Naive thymus-derived CD4-positive, alpha-beta T cell (primary cell): Measurements from ENCODE around the gene RTP5. TPM values are rescaled to one million over a fixed set of nuclear protein-coding genes. Genes with fewer than 3 reads are reported as not detected.
A peak's percentile ranks its signal among the peaks of the same experiment; 100 is the strongest.

Experiments
- ATAC-seq: fragments of 150-1000 bp; cut with Tn5 transposase; 2 replicates; pipeline ENCODE4 v1.10.0; 2021; ENCODE audit warnings: mild to moderate bottlenecking, moderate library complexity
- CTCF ChIA-PET: fragments of 350-600 bp; sonication (Branson Sonifier 250); formaldehyde crosslinking; loops from one replicate; lab custom pipeline; 2021; ENCODE audit warnings: antibody characterized with exemption; lab: Charles Lee
- POLR2A ChIA-PET: fragments of 350-600 bp; sonication (Branson Sonifier 250); formaldehyde crosslinking; loops from one replicate; lab custom pipeline; 2021; ENCODE audit warnings: antibody characterized with exemption, inconsistent platforms; lab: Charles Lee
- DNase-seq, 9 donors: peaks; one replicate each; pipeline versions ENCODE4 v3.0.0 to v3.0.0-alpha.2; 2020 to 2022; ENCODE audit warnings: mixed read lengths in 1 of 9
- H3K27ac ChIP-seq: one replicate; pipeline ENCODE4 v1.7.0; 2013; ENCODE audit warnings: mild to moderate bottlenecking, low read depth, low read length, moderate library complexity
- H3K27me3 ChIP-seq, 2 donors: one replicate each; pipeline ENCODE4 v1.7.0; 2013; ENCODE audit warnings: low read length in 2 of 2, mild to moderate bottlenecking in 2 of 2, moderate library complexity in 2 of 2; ENCODE audit not compliant: control insufficient read depth in 2 of 2, insufficient read depth in 2 of 2
- H3K36me3 ChIP-seq, 3 experiments: 1 replicate in 2 of 3; 2 replicates in 1 of 3; pipeline ENCODE4 v1.7.0; 2013; ENCODE audit warnings: low read length in 3 of 3, mild to moderate bottlenecking in 3 of 3, moderate library complexity in 1 of 3; ENCODE audit not compliant: insufficient read depth in 3 of 3, control insufficient read depth in 2 of 3
- H3K4me1 ChIP-seq, 2 donors: one replicate each; pipeline ENCODE4 v1.7.0; 2013; ENCODE audit warnings: low read length in 2 of 2, mild to moderate bottlenecking in 2 of 2, moderate library complexity in 1 of 2; ENCODE audit not compliant: control insufficient read depth in 2 of 2, insufficient read depth in 2 of 2
- H3K4me3 ChIP-seq: 2 replicates; pipeline ENCODE4 v1.7.0; 2013; ENCODE audit warnings: mild to moderate bottlenecking, low read length
- H3K9me3 ChIP-seq, 3 experiments: 1 replicate in 2 of 3; 2 replicates in 1 of 3; pipeline ENCODE4 v1.7.0; 2013; ENCODE audit warnings: low read length in 3 of 3; ENCODE audit not compliant: control insufficient read depth in 2 of 3
- H3K27ac Mint-ChIP-seq, 9 donors: one replicate each; pipeline ENCODE4 v1.8.0; 2020 to 2022; ENCODE audit warnings: mixed read lengths in 9 of 9, mild to moderate bottlenecking in 8 of 9, moderate library complexity in 5 of 9, inconsistent platforms in 2 of 9
- H3K27me3 Mint-ChIP-seq, 5 donors: one replicate each; pipeline ENCODE4 v1.8.0; 2021 to 2022; ENCODE audit warnings: mixed read lengths in 5 of 5, mild to moderate bottlenecking in 1 of 5
- H3K36me3 Mint-ChIP-seq, 5 donors: one replicate each; pipeline ENCODE4 v1.8.0; 2020 to 2022; ENCODE audit warnings: mixed read lengths in 5 of 5, mild to moderate bottlenecking in 3 of 5, inconsistent platforms in 1 of 5
- H3K4me1 Mint-ChIP-seq, 7 donors: one replicate each; pipeline ENCODE4 v1.8.0; 2020 to 2022; ENCODE audit warnings: mixed read lengths in 7 of 7, mild to moderate bottlenecking in 3 of 7, inconsistent platforms in 1 of 7
- H3K4me3 Mint-ChIP-seq, 10 donors: one replicate each; pipeline ENCODE4 v1.8.0; 2020 to 2022; ENCODE audit warnings: mild to moderate bottlenecking in 10 of 10, mixed read lengths in 10 of 10, moderate library complexity in 6 of 10, inconsistent platforms in 2 of 10
- H3K9me3 Mint-ChIP-seq, 11 donors: one replicate each; pipeline ENCODE4 v1.8.0; 2020 to 2022; ENCODE audit warnings: mixed read lengths in 11 of 11, mild to moderate bottlenecking in 4 of 11, inconsistent platforms in 1 of 11, moderate library complexity in 1 of 11
- intact Hi-C, 2 donors: fragments of 100-400 bp; cut with micrococcal nuclease; formaldehyde crosslinking; loops; one replicate each; pipeline ENCODE4 v1.15.1; 2023
- polyA plus RNA-seq, 2 donors: library from polyadenylated mRNA; unstranded; fragments of 300-500 nt; fragmentation: Illumina TruSeq; gene quantifications; one replicate each; pipeline ENCODE4 v1.2.3, GENCODE V29; 2021
- total RNA-seq, 6 experiments: library from RNA in 5 of 6; stranded (reverse) in 5 of 6; gene quantifications; 1 replicate in 5 of 6; 2 replicates in 1 of 6; pipeline ENCODE4 v1.2.3 and lab custom pipeline; 2021 to 2026

Gene RTP5
- total and polyA plus RNA-seq, 7 experiments from 2014 or later: 0.54 TPM; not detected in 6

DNA sequence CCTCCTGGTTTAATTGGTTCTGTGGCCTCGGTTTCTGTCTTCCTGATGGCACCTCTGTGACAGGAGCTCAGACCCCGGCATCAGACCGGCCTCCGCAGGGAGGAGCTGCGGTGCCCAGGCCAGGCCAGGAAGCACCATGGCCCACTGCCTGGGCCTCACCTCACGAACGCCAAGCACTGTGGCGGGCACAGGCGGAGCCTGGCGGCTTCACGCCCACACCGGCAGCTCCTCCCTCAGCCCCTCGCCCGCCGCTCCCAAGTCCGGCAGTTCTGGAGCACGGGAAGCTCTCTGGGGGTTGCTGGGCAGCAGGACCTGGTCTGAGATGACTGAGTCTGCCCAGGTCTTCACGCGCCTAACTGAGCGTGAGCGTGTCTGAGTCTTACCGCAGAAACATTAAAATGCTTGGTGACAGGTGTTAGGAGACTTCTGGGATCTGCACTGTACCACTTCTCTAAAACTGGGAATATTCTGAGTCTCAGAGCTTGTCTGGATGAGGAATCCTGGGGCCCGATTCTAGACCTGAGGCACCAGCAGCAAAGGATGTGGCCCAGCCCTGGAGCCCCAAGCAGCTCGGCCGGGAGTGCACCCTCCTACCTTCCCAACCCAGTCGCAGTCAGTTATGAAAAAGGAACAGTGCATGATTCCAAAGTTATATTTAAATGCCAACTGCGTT is 21.9 kb downstream of the RTP5 start:
- peaks cover 0 to 20% (median 0%) of the 10 kb centered on the region in 3 experiments for H3K36me3 ChIP-seq
- CTCF ChIA-PET: no interaction called here
- DNase-seq: no peak
- peaks cover 4 to 5% of the 10 kb centered on the region in 2 donors for H3K4me1 ChIP-seq
- no peak overlapping the region for H3K4me3 ChIP-seq
- H3K27me3 ChIP-seq: no peaks in the 10 kb centered on the region
- no peak for ATAC-seq
- H3K27ac Mint-ChIP-seq: no peak overlapping the region
- H3K9me3 Mint-ChIP-seq: peaks cover 0 to 2% (median 0%) of the 10 kb centered on the region in 11 donors
- peaks cover 6 to 47% (median 29%) of the 10 kb centered on the region in 7 donors for H3K4me1 Mint-ChIP-seq
- no peaks in the 10 kb centered on the region for H3K27me3 Mint-ChIP-seq
- H3K9me3 ChIP-seq: peaks cover 0 to 3% (median 0%) of the 10 kb centered on the region in 3 experiments
- H3K27ac ChIP-seq: no peak overlapping the region
- H3K36me3 Mint-ChIP-seq: peaks cover 0 to 25% (median 14%) of the 10 kb centered on the region in 5 donors
- intact Hi-C loops: no loop called here
- POLR2A ChIA-PET: no interaction called here
- no peak overlapping the region for H3K4me3 Mint-ChIP-seq

DNA sequence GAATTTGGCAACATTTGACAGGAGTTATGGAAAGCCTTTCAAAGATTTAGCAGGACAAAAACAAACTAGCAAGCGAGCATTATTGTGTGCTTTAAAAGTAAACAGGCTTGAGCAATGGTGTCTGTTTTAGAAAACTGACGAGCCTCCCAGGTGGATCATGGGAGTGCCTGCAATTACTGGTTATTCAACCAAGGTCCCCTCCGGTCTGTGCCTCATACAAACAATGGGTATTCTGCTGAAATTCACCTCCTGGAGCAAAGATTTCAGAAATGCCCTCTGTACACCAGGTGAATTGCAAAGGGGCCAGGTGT is 22.4 kb downstream of the RTP5 start:
- H3K27ac ChIP-seq: no peak overlapping the region
- H3K4me3 ChIP-seq: no peak overlapping the region
- no peaks in the 10 kb centered on the region for H3K27me3 Mint-ChIP-seq
- intact Hi-C loops: no loop called here
- H3K4me1 ChIP-seq: peaks cover 4 to 5% of the 10 kb centered on the region in 2 donors
- H3K36me3 ChIP-seq: peaks cover 0 to 17% (median 0%) of the 10 kb centered on the region in 3 experiments
- peaks cover 0 to 2% (median 0%) of the 10 kb centered on the region in 11 donors for H3K9me3 Mint-ChIP-seq
- H3K27me3 ChIP-seq: no peaks in the 10 kb centered on the region
- DNase-seq: no peak
- POLR2A ChIA-PET: no interaction called here
- no peak overlapping the region for H3K27ac Mint-ChIP-seq
- H3K9me3 ChIP-seq: peaks cover 0 to 3% (median 0%) of the 10 kb centered on the region in 3 experiments
- no peak for ATAC-seq
- CTCF ChIA-PET: no interaction called here
- peaks cover 0 to 20% (median 13%) of the 10 kb centered on the region in 5 donors for H3K36me3 Mint-ChIP-seq
- no peak overlapping the region for H3K4me3 Mint-ChIP-seq
- peaks cover 6 to 42% (median 24%) of the 10 kb centered on the region in 7 donors for H3K4me1 Mint-ChIP-seq

DNA sequence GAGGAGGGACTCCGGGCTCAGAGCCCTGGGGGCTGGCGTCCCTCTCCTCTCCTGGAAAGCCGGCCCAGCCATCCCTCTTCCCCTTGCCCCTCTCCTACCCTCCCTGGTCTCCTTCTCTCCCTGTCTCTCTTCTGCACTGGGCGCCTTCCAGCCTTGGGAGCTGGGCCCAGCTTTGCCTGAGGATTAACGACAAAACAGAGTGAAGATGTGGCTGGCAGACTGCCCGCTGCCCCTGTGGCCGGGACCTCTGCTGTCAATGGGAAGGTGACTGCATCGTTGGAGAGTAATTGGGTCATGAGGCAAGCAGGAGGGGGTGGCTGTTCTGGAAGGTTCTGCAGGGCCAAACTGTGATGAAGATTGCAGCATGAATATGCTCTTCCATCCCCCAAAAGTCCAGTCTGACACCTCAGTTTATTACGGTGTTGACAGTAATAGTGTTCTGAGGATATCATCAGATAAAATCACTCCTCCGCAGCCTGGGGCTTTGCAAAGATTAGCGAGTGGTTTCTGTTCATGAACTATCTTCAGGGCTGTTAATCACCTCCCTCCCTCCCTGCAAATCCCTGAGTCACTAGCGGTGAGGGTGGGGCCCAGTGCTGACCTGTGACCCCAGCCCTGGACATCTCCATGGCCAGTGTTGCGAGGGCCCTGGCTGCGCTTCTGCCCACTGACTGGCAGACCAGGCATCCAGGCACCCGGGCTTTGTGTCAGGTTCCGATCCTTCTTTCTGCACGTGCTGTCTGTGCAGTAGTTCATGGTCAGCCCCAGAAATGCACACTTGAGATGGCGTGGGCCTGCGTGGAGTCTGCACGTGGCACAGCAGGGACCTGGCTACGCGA is 23.0 kb downstream of the RTP5 start:
- ChIA-PET CTCF (no interaction called here), POLR2A (no interaction called here)
- peaks cover 0 to 2% (median 0%) of the 10 kb centered on the region in 11 donors for H3K9me3 Mint-ChIP-seq
- Histone ChIP-seq H3K36me3 (peaks cover 0 to 16% (median 0%) of the 10 kb centered on the region in 3 experiments), H3K4me3 (no peak overlapping the region), H3K27ac (no peak overlapping the region), H3K4me1 (peaks cover 4 to 5% of the 10 kb centered on the region in 2 donors), H3K9me3 (no peaks in the 10 kb centered on the region), H3K27me3 (no peaks in the 10 kb centered on the region)
- intact Hi-C loops: no loop called here
- no peak overlapping the region for H3K4me3 Mint-ChIP-seq
- H3K27me3 Mint-ChIP-seq: no peaks in the 10 kb centered on the region
- H3K4me1 Mint-ChIP-seq: peaks cover 6 to 41% (median 25%) of the 10 kb centered on the region in 7 donors
- H3K36me3 Mint-ChIP-seq: peaks cover 0 to 17% (median 9%) of the 10 kb centered on the region in 5 donors
- ATAC-seq (no peak), DNase-seq (no peak)
- H3K27ac Mint-ChIP-seq: peak overlapping the region in 1 of 9 donors; percentile 24

DNA sequence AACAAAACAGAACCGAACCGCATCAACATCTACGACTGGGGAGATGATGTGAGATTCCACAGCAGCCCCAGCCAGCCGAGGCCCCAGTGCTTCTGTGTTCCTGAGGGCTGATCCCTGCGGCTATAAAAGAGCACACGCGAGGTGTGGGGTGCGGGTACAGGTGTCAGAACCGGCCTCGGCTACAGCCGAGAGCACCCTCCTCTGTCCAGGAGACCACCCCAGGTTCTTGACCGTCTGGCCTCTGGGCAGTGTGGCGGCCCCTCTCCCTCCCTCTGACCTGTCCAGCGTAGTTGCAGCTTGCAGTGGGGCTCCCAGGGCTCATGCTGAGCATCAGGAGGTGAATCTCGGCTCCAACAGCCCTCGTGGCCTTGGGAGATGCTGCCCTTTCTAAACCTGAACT is 23.7 kb downstream of the RTP5 start:
- ChIA-PET POLR2A (no interaction called here), CTCF (no interaction called here)
- intact Hi-C loops: no loop called here

DNA sequence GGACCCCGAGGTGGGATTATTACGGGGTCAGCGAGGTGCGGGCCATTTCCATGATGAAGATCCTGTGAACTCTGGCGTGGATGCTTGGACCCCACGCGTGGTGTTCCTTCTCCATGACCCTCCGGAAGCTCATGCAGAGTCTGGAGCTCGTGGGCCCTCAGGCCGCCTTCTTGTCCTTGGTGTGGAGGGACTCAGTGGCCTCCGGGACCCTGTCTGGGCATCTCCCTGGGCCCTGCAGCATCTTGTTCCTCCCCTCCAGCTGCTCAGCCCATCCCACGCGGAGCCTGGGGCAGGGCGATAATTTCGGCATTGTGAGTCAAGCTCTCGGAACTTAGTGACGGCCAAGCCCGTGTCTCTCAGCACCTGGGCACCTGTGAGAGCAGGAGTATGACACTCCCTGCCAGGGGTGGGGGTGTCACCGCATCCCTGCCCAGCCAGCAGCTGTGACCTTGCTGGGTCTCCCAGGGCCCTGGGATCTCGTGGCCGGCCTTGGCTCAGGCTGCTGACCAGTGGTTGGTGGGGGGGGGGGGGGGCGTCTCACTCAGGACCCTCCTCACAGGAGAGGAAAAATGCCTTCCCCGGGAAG is 24.6 kb downstream of the RTP5 start:
- POLR2A ChIA-PET: no interaction called here
- peaks cover 3 to 31% (median 15%) of the 10 kb centered on the region in 7 donors for H3K4me1 Mint-ChIP-seq
- H3K27ac Mint-ChIP-seq: peak overlapping the region in 2 of 9 donors; percentile 12 to 14
- Histone ChIP-seq H3K36me3 (peaks cover 0 to 19% (median 0%) of the 10 kb centered on the region in 3 experiments), H3K4me1 (no peaks in the 10 kb centered on the region), H3K4me3 (no peak overlapping the region), H3K27ac (no peak overlapping the region), H3K9me3 (no peaks in the 10 kb centered on the region), H3K27me3 (no peaks in the 10 kb centered on the region)
- intact Hi-C loops: no loop called here
- H3K27me3 Mint-ChIP-seq: no peaks in the 10 kb centered on the region
- H3K4me3 Mint-ChIP-seq: no peak overlapping the region
- no peak for DNase-seq
- CTCF ChIA-PET: no interaction called here
- H3K9me3 Mint-ChIP-seq: peaks cover 0 to 2% (median 0%) of the 10 kb centered on the region in 11 donors
- peaks cover 0 to 13% (median 4%) of the 10 kb centered on the region in 5 donors for H3K36me3 Mint-ChIP-seq
- no peak for ATAC-seq

More for the DNA sequence above, 23.7 kb downstream of the RTP5 start:
- H3K27ac Mint-ChIP-seq: peak overlapping the region in 1 of 9 donors; percentile 12
- H3K36me3 ChIP-seq: peaks cover 0 to 16% (median 0%) of the 10 kb centered on the region in 3 experiments
- H3K4me1 Mint-ChIP-seq: peaks cover 3 to 36% (median 20%) of the 10 kb centered on the region in 7 donors
- H3K4me3 Mint-ChIP-seq: no peak overlapping the region
- H3K27me3 Mint-ChIP-seq: no peaks in the 10 kb centered on the region
- H3K36me3 Mint-ChIP-seq: peaks cover 0 to 13% (median 4%) of the 10 kb centered on the region in 5 donors
- DNase-seq (no peak), ATAC-seq (no peak)
- H3K4me1 ChIP-seq: peaks cover 0 to 5% of the 10 kb centered on the region in 2 donors
- no peak overlapping the region for H3K27ac ChIP-seq
- H3K4me3 ChIP-seq: no peak overlapping the region
- H3K9me3 ChIP-seq: no peaks in the 10 kb centered on the region
- H3K27me3 ChIP-seq: no peaks in the 10 kb centered on the region
- H3K9me3 Mint-ChIP-seq: peaks cover 0 to 2% (median 0%) of the 10 kb centered on the region in 11 donors

DNA sequence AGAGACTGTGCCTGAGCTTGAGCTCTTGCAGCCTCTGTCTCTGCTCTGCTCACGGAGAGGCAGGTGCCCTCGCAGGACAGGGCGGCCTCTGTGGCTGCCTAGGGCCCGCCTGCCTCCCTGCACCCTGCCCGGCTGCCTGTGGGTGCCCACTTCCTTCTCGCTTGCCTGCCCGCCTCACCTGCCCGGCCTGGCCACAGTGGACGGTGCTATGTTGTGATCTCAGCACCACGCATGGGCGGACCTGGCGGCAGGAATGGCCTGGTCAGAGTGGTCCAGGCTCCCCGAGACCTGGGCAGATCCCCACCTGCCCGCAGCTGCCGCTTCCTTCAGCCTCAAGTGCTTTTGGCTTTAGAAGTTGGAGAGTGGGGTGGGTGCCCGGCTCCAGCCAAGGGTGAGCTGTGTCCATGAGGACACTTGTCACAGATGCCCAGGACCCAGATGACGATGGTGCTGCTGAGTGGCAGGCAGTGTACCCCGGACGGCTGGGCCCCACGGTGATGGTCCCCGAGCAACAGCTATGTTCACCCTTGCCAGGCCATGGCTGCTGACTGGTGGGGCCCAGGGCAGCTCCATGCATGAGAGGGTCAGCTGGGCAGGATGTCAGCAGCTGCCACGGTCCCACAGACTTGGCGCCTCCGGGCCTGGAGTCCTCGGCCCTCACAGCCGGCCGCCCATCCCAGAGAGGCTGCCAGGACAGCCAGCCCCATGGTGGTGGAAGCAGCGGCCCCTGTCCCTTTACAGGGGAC is 25.3 kb downstream of the RTP5 start:
- Mint-ChIP-seq H3K36me3 (peaks cover 0 to 12% (median 4%) of the 10 kb centered on the region in 5 donors), H3K9me3 (peaks cover 0 to 2% (median 0%) of the 10 kb centered on the region in 11 donors), H3K4me1 (peaks cover 3 to 24% (median 8%) of the 10 kb centered on the region in 7 donors), H3K27me3 (no peaks in the 10 kb centered on the region), H3K27ac (no peak overlapping the region), H3K4me3 (no peak overlapping the region)
- H3K9me3 ChIP-seq: no peaks in the 10 kb centered on the region
- DNase-seq (no peak), ATAC-seq (peak; percentile 6)
- intact Hi-C loops: no loop called here
- H3K27ac ChIP-seq: no peak overlapping the region
- no peak overlapping the region for H3K4me3 ChIP-seq
- H3K36me3 ChIP-seq: peaks cover 0 to 23% (median 0%) of the 10 kb centered on the region in 3 experiments
- no peaks in the 10 kb centered on the region for H3K4me1 ChIP-seq
- POLR2A ChIA-PET: no interaction called here
- no peaks in the 10 kb centered on the region for H3K27me3 ChIP-seq
- CTCF ChIA-PET: no interaction called here
